AG09309 (cell line): ENCODE data around the gene FOXR1.

Source experiments
- DNase-seq: peaks from one replicate; pipeline ENCODE4 v3.0.0-alpha.2; 2010; ENCODE audit warnings: low read depth
- H3K4me3 ChIP-seq: 2 replicates; pipeline ENCODE4 v1.5.1; 2011; ENCODE audit warnings: mild to moderate bottlenecking, low read depth, low read length, moderate library complexity; ENCODE audit not compliant: control insufficient read depth
- CTCF ChIP-seq: IDR thresholded peaks from 2 replicates; pipeline ENCODE4 v1.5.1; 2011; ENCODE audit warnings: mild to moderate bottlenecking, low read depth, low read length, inconsistent platforms; ENCODE audit not compliant: insufficient read depth, control insufficient read depth; ENCODE audit errors: missing control alignments

FOXR1 gene

GRCh38 chr11:118933486-118933885 is 38.1 kb upstream of the FOXR1 start:
- no peak for TF ChIP-seq CTCF

GRCh38 chr11:118935376-118935775 is 36.2 kb upstream of the FOXR1 start:
- no peak overlapping the region for H3K4me3 ChIP-seq
- DNase-seq, result no peak
- no peak for TF ChIP-seq CTCF

More at GRCh38 chr11:118933486-118933885, 38.1 kb upstream of the FOXR1 start:
- H3K4me3 ChIP-seq, result no peak overlapping the region
- no peak for DNase-seq

GRCh38 chr11:118938491-118939403 is 32.8 kb upstream of the FOXR1 start:
- no peak for DNase-seq
- no peak overlapping the region for H3K4me3 ChIP-seq
- no peak for TF ChIP-seq CTCF

- no peak for DNase-seq
- TF ChIP-seq CTCF, result no peak
- H3K4me3 ChIP-seq, result no peak overlapping the region
These were observed 32.1 kb upstream of the FOXR1 start for GRCh38 chr11:118939404-118939915.

DNA sequence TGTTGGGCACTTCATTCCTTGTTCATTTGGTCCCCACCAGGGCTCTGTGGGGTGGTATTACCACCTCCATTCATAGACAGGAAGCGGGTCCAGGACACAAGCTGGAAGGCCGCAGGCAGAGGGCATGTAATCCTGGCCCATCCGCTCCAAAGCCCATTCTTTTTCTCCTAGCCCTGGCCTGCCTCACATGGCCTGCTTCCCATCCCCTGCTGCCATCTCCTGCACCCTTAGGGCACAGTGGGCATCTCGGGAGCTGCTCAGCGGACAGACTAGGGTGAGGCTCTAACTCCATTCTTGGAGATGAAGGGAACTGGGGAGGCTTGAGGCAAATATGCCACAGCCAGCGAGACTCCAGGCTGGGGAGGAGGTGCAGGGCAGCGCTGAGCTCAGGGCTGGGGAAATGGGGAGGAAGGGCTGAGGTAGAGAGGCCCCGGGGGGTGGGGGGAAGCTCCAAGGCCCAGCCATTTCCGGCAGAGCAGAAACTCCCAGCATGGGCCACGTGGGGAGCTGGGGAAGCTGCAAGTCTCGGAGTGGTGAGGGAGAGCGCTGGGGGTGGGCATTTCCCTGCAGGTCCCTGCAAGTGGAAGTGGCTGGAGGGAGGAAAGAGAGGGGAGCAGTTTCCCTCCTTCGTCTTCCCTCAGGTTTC is 31.5 kb upstream of the FOXR1 start:
- no peak overlapping the region for H3K4me3 ChIP-seq
- TF ChIP-seq CTCF, result no peak
- no peak for DNase-seq

DNA sequence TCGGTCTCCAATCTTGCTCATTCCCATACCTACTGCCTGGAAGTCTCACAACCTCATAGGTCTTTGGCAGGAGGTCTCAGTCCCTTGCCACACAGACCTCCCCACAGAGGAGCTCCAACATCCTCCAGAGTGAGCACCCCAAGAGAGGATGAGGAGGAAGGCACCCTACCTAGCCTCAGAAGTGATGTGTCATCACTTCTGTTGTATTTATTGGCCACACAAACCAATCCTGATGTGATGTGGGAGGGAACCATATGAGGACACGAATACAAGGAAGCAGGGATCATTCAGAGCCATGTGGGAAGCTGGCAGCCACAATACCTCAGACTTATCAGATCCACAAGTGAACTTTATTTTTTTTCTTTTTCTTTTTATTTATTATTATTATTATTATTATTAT is 24.5 kb upstream of the FOXR1 start:
- no peak overlapping the region for H3K4me3 ChIP-seq
- no peak for DNase-seq
- no peak for TF ChIP-seq CTCF
